ENCODE measurements around the gene PCDH8. TPM values are rescaled to one million over a fixed set of nuclear protein-coding genes. Genes with fewer than 3 reads are reported as not detected.
"Not testable (repeated sequence)": the region's sequence is repeated elsewhere in the genome, so short reads cannot be mapped to it uniquely, and the experiment has no call there.

PCDH8 gene
- total and polyA plus RNA-seq, 2 experiments from 2014 or later: not detected

GRCh38 chr13:52827839-52828238 lies 20.6 kb downstream of the PCDH8 start:
- no peak overlapping the region for H3K4me2 ChIP-seq (ENCODE audit: unreplicated experiment)
- no peaks in the 10 kb centered on the region for H3K9me2 ChIP-seq (ENCODE audit: insufficient read depth)
- no peaks in the 10 kb centered on the region for H3K4me1 ChIP-seq (ENCODE audit: insufficient read depth)
- H2AFZ ChIP-seq: no peak overlapping the region
- in situ Hi-C loops (cut with MboI): no loop called here
- H3K9me3 ChIP-seq (ENCODE audit: low read depth): no peaks in the 10 kb centered on the region
- TF ChIP-seq EZH2 (IDR thresholded peaks at IDR 0.05; ENCODE audit: insufficient read depth, poor library complexity, severe bottlenecking) (no peak), EZH2phosphoT487 (IDR thresholded peaks at IDR 0.05; ENCODE audit: insufficient read depth, low read depth) (no peak)
- no peaks in the 10 kb centered on the region for H3K36me3 ChIP-seq (ENCODE audit: low read depth)
- no peaks in the 10 kb centered on the region for H4K20me1 ChIP-seq (ENCODE audit: insufficient read depth)
- no peak overlapping the region for H3K4me3 ChIP-seq
- DNase-seq: no peak
- WGBS, 2 experiments (ENCODE audit: low coverage in 1 of 2, low lambda C conversion rate in 2 of 2, missing lambda C conversion rate in 2 of 2): 6 to 8% methylated on average over 7 of the region's 7 CpGs
- no peak overlapping the region for H3K27ac ChIP-seq
- H3F3A ChIP-seq (ENCODE audit: insufficient read depth): no peaks in the 10 kb centered on the region
- H3K27me3 ChIP-seq (replicated peaks; ENCODE audit: insufficient read depth): no peaks in the 10 kb centered on the region; the same call in 1 of the 2 replicates
- no peaks in the 10 kb centered on the region for H3K79me2 ChIP-seq (ENCODE audit: insufficient read depth)
- no peak overlapping the region for H3K9ac ChIP-seq

DNA sequence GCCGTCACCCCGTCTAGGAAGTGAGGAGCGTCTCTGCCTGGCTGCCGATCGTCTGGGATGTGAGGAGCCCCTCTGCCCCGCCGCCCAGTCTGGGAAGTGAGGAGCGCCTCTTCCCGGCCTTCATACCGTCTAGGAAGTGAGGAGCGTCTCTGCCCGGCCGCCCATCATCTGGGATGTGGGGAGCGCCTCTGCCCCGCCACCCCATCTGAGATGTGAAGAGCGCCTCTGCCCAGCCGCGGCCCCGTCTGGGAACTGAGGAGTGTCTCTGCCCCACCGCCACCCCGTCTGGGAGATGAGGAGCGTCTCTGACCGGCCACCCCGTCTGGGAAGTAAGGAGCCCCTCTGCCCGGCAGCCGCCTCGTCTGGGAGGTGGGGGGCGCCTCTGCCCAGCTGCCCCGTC lies 30.6 kb downstream of the PCDH8 start:
- H3K4me2 ChIP-seq (ENCODE audit: unreplicated experiment); H3K27me3 ChIP-seq (replicated peaks; ENCODE audit: insufficient read depth); H3K9ac ChIP-seq; H3K4me1 ChIP-seq (ENCODE audit: insufficient read depth); H3K9me3 ChIP-seq (ENCODE audit: low read depth); in situ Hi-C loops (cut with MboI); H3K9me2 ChIP-seq (ENCODE audit: insufficient read depth); H3K4me3 ChIP-seq; DNase-seq; H3K27ac ChIP-seq; H3K36me3 ChIP-seq (ENCODE audit: low read depth); H2AFZ ChIP-seq; H3K79me2 ChIP-seq (ENCODE audit: insufficient read depth); H4K20me1 ChIP-seq (ENCODE audit: insufficient read depth); H3F3A ChIP-seq (ENCODE audit: insufficient read depth): not testable (repeated sequence)
- 68 to 78% methylated on average over 13 to 25 of the region's 29 CpGs for WGBS, 2 experiments (ENCODE audit: low coverage in 1 of 2, low lambda C conversion rate in 2 of 2, missing lambda C conversion rate in 2 of 2)

DNA sequence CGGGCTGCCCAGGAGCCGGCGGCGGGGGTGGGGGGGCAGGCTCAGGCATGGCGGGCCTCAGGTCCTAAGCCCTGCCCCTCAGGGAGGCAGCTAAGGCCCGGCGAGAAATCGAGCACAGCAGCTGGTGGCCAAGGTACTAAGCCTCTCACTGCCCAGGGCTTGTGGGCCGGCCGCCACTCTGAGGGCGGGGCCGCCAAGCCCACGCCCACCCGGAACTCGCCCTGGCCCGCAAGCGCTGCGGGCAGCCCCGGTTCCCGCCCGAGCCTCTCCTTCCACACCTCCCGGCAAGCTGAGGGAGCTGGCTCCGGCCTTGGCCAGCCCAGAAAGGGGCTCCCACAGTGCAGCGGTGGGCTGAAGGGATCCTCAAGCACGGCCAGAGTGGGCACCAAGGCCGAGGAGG lies 33.1 kb downstream of the PCDH8 start:
- Histone ChIP-seq H3K4me3 (no peak overlapping the region), H3K79me2 (ENCODE audit: insufficient read depth) (no peaks in the 10 kb centered on the region), H3K27me3 (replicated peaks; ENCODE audit: insufficient read depth) (no peaks in the 10 kb centered on the region), H3F3A (ENCODE audit: insufficient read depth) (no peaks in the 10 kb centered on the region), H3K9me3 (ENCODE audit: low read depth) (no peaks in the 10 kb centered on the region), H3K36me3 (ENCODE audit: low read depth) (no peaks in the 10 kb centered on the region), H3K9me2 (ENCODE audit: insufficient read depth) (no peaks in the 10 kb centered on the region), H2AFZ (no peak overlapping the region), H3K9ac (no peak overlapping the region), H3K4me1 (ENCODE audit: insufficient read depth) (no peaks in the 10 kb centered on the region), H4K20me1 (ENCODE audit: insufficient read depth) (no peaks in the 10 kb centered on the region), H3K4me2 (ENCODE audit: unreplicated experiment) (no peak overlapping the region), H3K27ac (no peak overlapping the region)
- no peak for DNase-seq
- 79% methylated on average over 18 to 26 of the region's 26 CpGs for WGBS, 2 experiments (ENCODE audit: low coverage in 1 of 2, low lambda C conversion rate in 2 of 2, missing lambda C conversion rate in 2 of 2)
- in situ Hi-C loops (cut with MboI): no loop called here
- TF ChIP-seq EZH2phosphoT487 (IDR thresholded peaks at IDR 0.05; ENCODE audit: insufficient read depth, low read depth) (no peak), EZH2 (IDR thresholded peaks at IDR 0.05; ENCODE audit: insufficient read depth, poor library complexity, severe bottlenecking) (no peak)

- H3F3A ChIP-seq (ENCODE audit: insufficient read depth): no peaks in the 10 kb centered on the region
- no peak overlapping the region for H2AFZ ChIP-seq
- H3K4me2 ChIP-seq (ENCODE audit: unreplicated experiment): no peak overlapping the region
- no peaks in the 10 kb centered on the region for H3K4me1 ChIP-seq (ENCODE audit: insufficient read depth)
- no peak overlapping the region for H3K27ac ChIP-seq
- H3K9me2 ChIP-seq (ENCODE audit: insufficient read depth): no peaks in the 10 kb centered on the region
- DNase-seq: no peak
- in situ Hi-C loops (cut with MboI): no loop called here
- H3K36me3 ChIP-seq (ENCODE audit: low read depth): no peaks in the 10 kb centered on the region
- H3K9ac ChIP-seq: no peak overlapping the region
- TF ChIP-seq EZH2phosphoT487 (IDR thresholded peaks at IDR 0.05; ENCODE audit: insufficient read depth, low read depth) (no peak), EZH2 (IDR thresholded peaks at IDR 0.05; ENCODE audit: insufficient read depth, poor library complexity, severe bottlenecking) (no peak)
- WGBS, 2 experiments (ENCODE audit: low coverage in 1 of 2, low lambda C conversion rate in 2 of 2, missing lambda C conversion rate in 2 of 2): 46% methylated on average over 3 of the region's 3 CpGs
- H3K79me2 ChIP-seq (ENCODE audit: insufficient read depth): no peaks in the 10 kb centered on the region
- no peaks in the 10 kb centered on the region for H4K20me1 ChIP-seq (ENCODE audit: insufficient read depth)
- no peaks in the 10 kb centered on the region for H3K9me3 ChIP-seq (ENCODE audit: low read depth)
- H3K27me3 ChIP-seq (replicated peaks; ENCODE audit: insufficient read depth): no peaks in the 10 kb centered on the region
- H3K4me3 ChIP-seq: no peak overlapping the region
Observed at GRCh38 chr13:52812941-52813340, 35.5 kb downstream of the PCDH8 start.

GRCh38 chr13:52811841-52812240 lies 36.6 kb downstream of the PCDH8 start:
- H3K4me2 ChIP-seq (ENCODE audit: unreplicated experiment): no peak overlapping the region
- H4K20me1 ChIP-seq (ENCODE audit: insufficient read depth): no peaks in the 10 kb centered on the region
- no peak overlapping the region for H3K4me3 ChIP-seq
- no peaks in the 10 kb centered on the region for H3K9me3 ChIP-seq (ENCODE audit: low read depth)
- H3K27ac ChIP-seq: no peak overlapping the region
- H3K36me3 ChIP-seq (ENCODE audit: low read depth): no peaks in the 10 kb centered on the region
- H3K9ac ChIP-seq: no peak overlapping the region
- H2AFZ ChIP-seq: no peak overlapping the region
- no peaks in the 10 kb centered on the region for H3K4me1 ChIP-seq (ENCODE audit: insufficient read depth)
- no peak for DNase-seq
- in situ Hi-C loops (cut with MboI): no loop called here
- TF ChIP-seq EZH2 (IDR thresholded peaks at IDR 0.05; ENCODE audit: insufficient read depth, poor library complexity, severe bottlenecking) (no peak), EZH2phosphoT487 (IDR thresholded peaks at IDR 0.05; ENCODE audit: insufficient read depth, low read depth) (no peak)
- 8 to 10% methylated on average over 4 of the region's 4 CpGs for WGBS, 2 experiments (ENCODE audit: low coverage in 1 of 2, low lambda C conversion rate in 2 of 2, missing lambda C conversion rate in 2 of 2)
- no peaks in the 10 kb centered on the region for H3K27me3 ChIP-seq (replicated peaks; ENCODE audit: insufficient read depth)
- no peaks in the 10 kb centered on the region for H3K79me2 ChIP-seq (ENCODE audit: insufficient read depth)
- no peaks in the 10 kb centered on the region for H3K9me2 ChIP-seq (ENCODE audit: insufficient read depth)
- H3F3A ChIP-seq (ENCODE audit: insufficient read depth): no peaks in the 10 kb centered on the region

Measured in GM23248 (cell line).